ENCODE results near the gene RPL10.
A peak's percentile ranks its signal among the peaks of the same experiment; 100 is the strongest.

The RPL10 gene

DNA sequence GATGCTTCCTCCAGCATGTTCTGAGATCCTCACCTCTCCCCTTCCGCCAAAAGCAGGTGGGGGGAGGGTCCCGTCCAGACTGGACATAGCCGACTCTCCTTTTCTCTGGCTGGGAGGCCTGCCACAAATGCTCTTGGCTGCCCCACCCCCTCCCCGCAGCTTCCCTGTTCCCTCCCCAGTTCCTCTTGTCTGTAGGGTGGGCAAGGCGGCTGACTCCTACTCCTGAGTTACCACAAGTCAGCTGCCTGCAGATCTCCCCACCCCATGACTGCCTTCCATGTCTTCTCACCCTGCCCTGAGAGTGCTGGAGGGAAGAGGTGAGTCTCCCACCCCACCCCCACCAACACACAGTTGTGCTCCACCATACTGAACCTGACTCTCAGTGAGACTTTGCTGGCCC lies 33.2 kb downstream of the RPL10 start:
- DNase-seq, result no peak

- no peak for DNase-seq
Observed at GRCh38 chrX:154432210-154432609, 34.0 kb downstream of the RPL10 start.

DNA sequence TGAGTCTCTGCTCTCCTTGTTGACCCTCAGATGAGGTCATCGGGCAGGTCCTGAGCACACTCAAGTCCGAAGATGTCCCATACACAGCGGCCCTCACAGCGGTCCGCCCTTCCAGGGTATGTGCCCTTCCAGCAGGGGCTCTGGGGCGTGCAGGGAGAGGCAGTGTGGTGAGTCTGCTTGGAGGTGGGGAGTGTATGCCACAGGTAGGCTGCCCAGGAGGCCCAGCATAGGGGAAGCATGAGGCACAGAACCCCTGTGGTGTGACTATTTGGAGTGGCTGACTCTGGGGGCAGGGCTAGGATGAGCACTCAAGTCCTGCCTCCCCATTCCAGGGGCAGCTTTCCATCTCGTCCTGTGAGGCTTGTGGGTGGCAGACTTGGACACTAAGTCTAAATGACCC lies 35.4 kb downstream of the RPL10 start:
- no peak for DNase-seq

GRCh38 chrX:154434394-154435168 lies 36.4 kb downstream of the RPL10 start:
- DNase-seq, result no peak

GRCh38 chrX:154435171-154435733 lies 37.1 kb downstream of the RPL10 start:
- no peak for DNase-seq

- peak; percentile 45 for DNase-seq
Observed at GRCh38 chrX:154436374-154436982, 38.3 kb downstream of the RPL10 start.

DNA sequence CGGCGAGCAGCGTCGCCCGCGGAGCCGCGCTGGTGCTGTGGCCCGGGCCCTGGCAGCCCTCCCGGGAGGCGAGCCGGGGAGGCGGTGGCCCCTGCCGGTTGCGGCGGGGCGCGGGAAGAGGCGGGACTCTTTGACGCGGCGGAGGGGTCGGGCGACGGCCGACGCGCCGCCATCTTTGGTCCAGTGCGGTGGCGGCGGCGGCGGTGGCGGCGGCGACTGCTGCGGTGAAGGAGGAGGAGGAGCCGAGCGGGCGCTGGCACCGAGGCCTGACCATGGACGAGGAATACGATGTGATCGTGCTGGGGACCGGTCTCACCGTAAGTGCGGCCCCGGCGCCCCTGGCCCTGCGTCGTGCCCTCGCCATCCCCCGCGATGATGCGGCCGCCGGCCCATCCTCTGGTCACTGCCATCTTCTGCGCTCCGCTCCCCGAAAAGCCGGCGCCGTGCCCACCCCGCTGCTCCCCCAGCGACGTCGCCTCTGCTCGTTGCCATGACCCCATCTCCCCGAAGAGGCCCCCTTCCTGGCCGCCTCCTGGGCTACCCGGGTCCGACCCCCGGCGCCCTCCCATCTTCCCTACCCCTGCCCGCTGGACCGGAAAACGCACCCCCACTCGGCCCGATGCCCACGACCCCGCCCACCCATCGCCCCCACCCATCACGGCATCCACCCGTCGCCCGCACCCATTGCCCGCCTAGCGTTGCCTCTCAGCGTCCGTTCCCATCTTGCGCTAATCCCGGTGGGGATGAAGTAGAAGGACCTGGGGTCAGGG lies 39.0 kb downstream of the RPL10 start, which contains the start of gene GDI1:
TSS of gene GDI1 (plus strand) at position 172 of the 770 bp plus-strand sequence. CDS start at position 273, 101 bp downstream.
- DNase-seq, result peak; percentile 45

- DNase-seq, result no peak
Observed at GRCh38 chrX:154437971-154438893, 40.1 kb downstream of the RPL10 start.

DNA sequence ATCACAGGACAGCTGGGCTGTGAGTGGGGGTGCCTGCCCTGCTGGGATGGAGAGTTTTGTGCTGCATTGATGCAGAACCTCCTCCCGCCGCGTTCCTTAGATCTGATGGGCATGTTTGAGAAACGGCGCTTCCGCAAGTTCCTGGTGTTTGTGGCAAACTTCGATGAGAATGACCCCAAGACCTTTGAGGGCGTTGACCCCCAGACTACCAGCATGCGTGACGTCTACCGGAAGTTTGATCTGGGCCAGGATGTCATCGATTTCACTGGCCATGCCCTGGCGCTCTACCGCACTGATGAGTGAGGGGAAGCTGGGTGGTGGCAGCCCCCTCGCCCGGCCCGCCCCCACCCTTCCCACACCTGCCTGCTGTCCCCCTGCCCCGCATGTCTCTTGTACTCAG lies 41.7 kb downstream of the RPL10 start:
- no peak for DNase-seq

DNA sequence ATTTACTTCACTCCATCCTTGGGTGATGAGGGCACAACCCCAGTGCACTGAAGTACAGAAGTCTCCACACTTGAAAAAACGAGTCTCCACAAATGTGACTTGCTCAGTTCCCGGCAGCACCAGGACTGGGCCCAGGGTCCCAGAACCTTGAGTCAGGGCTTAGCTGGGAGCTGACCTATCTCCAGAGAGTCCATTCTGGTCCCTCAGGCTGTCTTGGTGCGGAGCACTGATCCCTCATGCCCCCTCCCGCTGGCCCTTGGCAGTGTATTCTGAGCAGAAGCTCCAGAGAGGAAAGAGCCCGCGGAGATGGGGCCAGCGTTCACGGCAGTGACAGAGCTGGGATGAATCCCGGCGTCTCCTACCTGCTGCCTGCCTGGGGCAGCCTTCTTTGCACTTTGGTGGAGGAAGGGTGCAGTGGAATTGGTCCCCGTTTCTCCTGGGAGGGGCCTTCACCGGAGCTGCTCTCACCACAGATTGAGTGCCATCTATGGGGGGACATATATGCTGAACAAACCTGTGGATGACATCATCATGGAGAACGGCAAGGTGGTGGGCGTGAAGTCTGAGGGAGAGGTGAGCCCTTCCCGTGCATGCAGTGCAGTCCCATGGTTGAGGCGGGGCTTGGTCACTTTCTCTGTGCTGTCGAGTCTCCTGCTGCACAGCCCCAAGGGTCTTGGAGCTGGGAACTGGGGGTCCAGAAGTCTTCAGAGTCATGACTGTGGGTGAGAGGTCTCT lies 42.6 kb downstream of the RPL10 start:
- DNase-seq, result no peak

DNA sequence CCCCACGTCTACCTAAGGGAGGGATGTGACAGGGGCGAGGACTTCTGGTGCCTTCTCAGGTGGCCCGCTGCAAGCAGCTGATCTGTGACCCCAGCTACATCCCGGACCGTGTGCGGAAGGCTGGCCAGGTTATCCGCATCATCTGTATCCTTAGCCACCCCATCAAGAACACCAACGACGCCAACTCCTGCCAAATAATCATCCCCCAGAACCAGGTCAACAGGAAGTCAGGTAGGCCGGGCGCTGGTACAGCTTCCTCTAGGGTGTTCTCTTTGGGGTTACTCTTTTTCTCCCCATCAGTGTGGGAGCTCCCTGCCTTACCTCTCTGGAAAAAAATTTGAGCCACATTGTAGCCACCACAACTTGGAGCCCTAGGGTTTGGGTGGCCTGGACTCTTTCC lies 43.4 kb downstream of the RPL10 start:
- no peak for DNase-seq

GRCh38 chrX:154441984-154442707 lies 44.0 kb downstream of the RPL10 start:
- no peak for DNase-seq

- DNase-seq, result no peak
Observed at GRCh38 chrX:154443479-154443910, 45.3 kb downstream of the RPL10 start.

- DNase-seq, result peak; percentile 57
Observed at GRCh38 chrX:154443992-154444754, 46.0 kb downstream of the RPL10 start, which contains the start of gene FAM50A. FAM50A (plus strand) TSS chrX:154444141; CDS start chrX:154444236, 95 bp downstream.

- DNase-seq, result no peak
Observed at GRCh38 chrX:154444755-154445246, 46.6 kb downstream of the RPL10 start.

DNA sequence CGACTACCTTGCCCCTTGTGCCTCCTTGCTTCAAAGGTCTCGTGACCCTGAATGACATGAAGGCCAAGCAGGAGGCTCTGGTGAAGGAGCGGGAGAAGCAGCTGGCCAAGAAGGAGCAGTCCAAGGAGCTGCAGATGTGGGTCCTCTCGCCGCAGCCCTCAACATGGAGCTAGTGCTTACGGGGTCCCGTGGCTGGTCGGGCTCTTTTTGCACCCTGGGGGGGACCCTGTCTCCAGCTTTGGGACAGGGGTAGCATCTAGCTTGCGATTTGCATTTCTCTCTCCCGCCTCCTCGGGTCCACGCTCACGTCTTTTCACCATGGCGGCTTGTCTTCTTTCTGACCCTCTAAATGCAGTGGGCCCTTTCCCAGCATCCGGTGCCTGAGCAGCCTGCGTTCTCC lies 47.6 kb downstream of the RPL10 start:
- no peak for DNase-seq

DNA sequence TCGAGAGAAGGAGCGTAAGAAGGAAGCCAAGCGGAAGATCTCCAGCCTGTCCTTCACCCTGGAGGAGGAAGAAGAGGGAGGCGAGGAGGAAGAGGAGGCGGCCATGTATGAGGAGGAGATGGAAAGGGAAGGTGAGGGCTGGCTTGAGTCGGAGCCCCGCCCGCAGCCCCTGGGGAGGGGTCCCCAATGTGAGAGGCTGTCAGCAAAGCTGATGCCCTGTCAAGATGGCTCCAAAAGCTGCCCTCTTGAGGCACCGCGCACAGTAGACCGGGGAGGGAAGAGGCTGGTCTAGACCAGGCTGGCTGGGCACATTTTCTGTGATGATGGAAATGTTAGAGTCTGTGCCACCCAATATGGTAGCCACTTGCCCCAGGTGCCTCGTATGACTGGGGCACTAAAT lies 48.3 kb downstream of the RPL10 start:
- no peak for DNase-seq

GRCh38 chrX:154448484-154448883 lies 50.3 kb downstream of the RPL10 start:
- no peak for DNase-seq

GRCh38 chrX:154449618-154450017 lies 51.4 kb downstream of the RPL10 start:
- DNase-seq, result no peak

DNA sequence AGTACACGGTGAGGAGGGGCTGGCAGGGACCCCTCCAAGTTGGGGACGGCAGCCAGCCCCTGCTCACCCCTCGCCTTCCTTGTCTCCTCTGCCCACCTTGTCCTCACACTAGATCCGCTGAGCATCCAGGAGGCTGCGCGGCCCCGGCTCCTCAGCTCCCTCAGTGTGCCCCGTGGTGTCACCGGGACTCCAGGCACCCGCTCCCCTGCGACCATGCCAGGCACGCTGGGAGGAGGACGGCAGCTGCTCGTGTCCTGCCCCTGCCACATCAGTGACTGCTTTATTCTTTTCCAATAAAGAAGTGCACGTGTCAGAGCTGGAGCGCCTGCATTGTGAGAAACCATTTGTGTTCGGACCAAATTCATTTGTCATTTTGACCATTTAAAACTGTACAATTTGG lies 52.1 kb downstream of the RPL10 start:
- DNase-seq, result no peak

Data from NCI-H774 (cell line).